Tibial artery (tissue), 4 donors: ENCODE results near the gene CUX1.
"Not testable (repeated sequence)": the region's sequence is repeated elsewhere in the genome, so short reads cannot be mapped to it uniquely, and the experiment has no call there.

Source experiments
- DNase-seq, 2 donors: peaks; one replicate each; pipeline ENCODE4 v3.0.0-alpha.2; 2019
- H3K27ac ChIP-seq, 2 donors: fragments of 200-600 bp; sonication (generic) in 1 of 2; 1 replicate in 1 of 2; 2 replicates in 1 of 2; pipeline ENCODE4 v1.5.1; 2018 to 2019; ENCODE audit warnings: mild to moderate bottlenecking in 1 of 2
- H3K27me3 ChIP-seq, 2 donors: fragments of 200-600 bp; sonication (generic) in 1 of 2; one replicate each; pipeline versions ENCODE4 v1.5.1 to v1.6.0; 2016 to 2019
- H3K36me3 ChIP-seq, 3 donors: fragments of 200-600 bp; sonication (generic) in 2 of 3; one replicate each; pipeline ENCODE4 v1.5.1; 2016 to 2019; ENCODE audit warnings: mild to moderate bottlenecking in 2 of 3
- H3K4me1 ChIP-seq, 4 donors: fragments of 200-600 bp; sonication (generic) in 2 of 4; 1 replicate in 3 of 4; 2 replicates in 1 of 4; pipeline ENCODE4 v1.5.1; 2016 to 2019
- H3K4me3 ChIP-seq, 2 donors: fragments of 200-600 bp; sonication (generic) in 1 of 2; 1 replicate in 1 of 2; 2 replicates in 1 of 2; pipeline ENCODE4 v1.5.1; 2018 to 2019; ENCODE audit warnings: mild to moderate bottlenecking in 2 of 2
- H3K9me3 ChIP-seq, 3 donors: fragments of 200-600 bp; sonication (generic) in 1 of 3; one replicate each; pipeline ENCODE4 v1.5.1; 2016 to 2019
- intact Hi-C: fragments of 100-400 bp; cut with DNase I; formaldehyde crosslinking; loops from one replicate; pipeline ENCODE4 v1.15.0; 2023; ENCODE audit warnings: low total_unique reads
- TF ChIP-seq, protein P1 (sequence below), 2 experiments: fragments of 200-600 bp in 1 of 2; fragments of 450-650 bp in 1 of 2; IDR thresholded peaks; one replicate each; pipeline ENCODE4 v1.5.1; 2017 to 2019; ENCODE audit warnings: antibody characterized with exemption in 2 of 2, mild to moderate bottlenecking in 1 of 2, moderate library complexity in 1 of 2

The CUX1 gene

GRCh38 chr7:102036958-102037357 lies 219.5 kb downstream of the CUX1 start:
- Histone ChIP-seq H3K4me3 (no peak overlapping the region), H3K27ac (no peak overlapping the region), H3K27me3 (no peaks in the 10 kb centered on the region), H3K36me3 (no peaks in the 10 kb centered on the region), H3K9me3 (no peaks in the 10 kb centered on the region), H3K4me1 (peaks cover 0 to 4% (median under 1%) of the 10 kb centered on the region in 4 donors)
- peak in 1 of 2 donors; percentile 11 for DNase-seq
- intact Hi-C loops: no loop called here
- TF ChIP-seq, protein P1, sequence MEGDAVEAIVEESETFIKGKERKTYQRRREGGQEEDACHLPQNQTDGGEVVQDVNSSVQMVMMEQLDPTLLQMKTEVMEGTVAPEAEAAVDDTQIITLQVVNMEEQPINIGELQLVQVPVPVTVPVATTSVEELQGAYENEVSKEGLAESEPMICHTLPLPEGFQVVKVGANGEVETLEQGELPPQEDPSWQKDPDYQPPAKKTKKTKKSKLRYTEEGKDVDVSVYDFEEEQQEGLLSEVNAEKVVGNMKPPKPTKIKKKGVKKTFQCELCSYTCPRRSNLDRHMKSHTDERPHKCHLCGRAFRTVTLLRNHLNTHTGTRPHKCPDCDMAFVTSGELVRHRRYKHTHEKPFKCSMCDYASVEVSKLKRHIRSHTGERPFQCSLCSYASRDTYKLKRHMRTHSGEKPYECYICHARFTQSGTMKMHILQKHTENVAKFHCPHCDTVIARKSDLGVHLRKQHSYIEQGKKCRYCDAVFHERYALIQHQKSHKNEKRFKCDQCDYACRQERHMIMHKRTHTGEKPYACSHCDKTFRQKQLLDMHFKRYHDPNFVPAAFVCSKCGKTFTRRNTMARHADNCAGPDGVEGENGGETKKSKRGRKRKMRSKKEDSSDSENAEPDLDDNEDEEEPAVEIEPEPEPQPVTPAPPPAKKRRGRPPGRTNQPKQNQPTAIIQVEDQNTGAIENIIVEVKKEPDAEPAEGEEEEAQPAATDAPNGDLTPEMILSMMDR (IDR thresholded peaks at IDR 0.05): no peak

GRCh38 chr7:102039706-102040105 lies 222.3 kb downstream of the CUX1 start:
- H3K9me3 ChIP-seq: no peaks in the 10 kb centered on the region
- no peaks in the 10 kb centered on the region for H3K36me3 ChIP-seq
- peaks cover 0 to 17% (median 4%) of the 10 kb centered on the region in 4 donors for H3K4me1 ChIP-seq
- intact Hi-C loops: no loop called here
- no peaks in the 10 kb centered on the region for H3K27me3 ChIP-seq
- no peak overlapping the region for H3K4me3 ChIP-seq
- H3K27ac ChIP-seq: no peak overlapping the region
- TF ChIP-seq, protein P1 (IDR thresholded peaks at IDR 0.05): no peak
- no peak for DNase-seq

DNA sequence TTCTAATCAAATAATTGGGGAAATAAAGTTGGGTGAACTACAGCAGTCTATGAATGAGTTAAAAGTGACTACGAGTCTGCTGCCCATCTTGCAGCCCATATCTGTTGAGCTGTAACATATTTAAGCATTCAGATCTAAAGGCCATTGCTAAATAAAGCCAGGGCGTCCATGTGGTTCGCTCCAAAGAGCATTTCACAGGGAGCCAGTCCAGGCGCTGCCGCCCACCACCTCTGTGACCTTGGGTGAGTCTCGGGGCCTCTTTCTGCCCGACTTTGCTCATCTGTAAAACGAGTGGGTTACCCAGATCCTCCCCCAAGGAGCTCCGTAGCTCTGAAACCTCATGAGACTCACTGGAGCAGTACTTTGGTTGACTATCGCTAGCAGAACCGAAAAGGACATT lies 223.1 kb downstream of the CUX1 start:
- Histone ChIP-seq H3K27ac (no peak overlapping the region), H3K36me3 (no peaks in the 10 kb centered on the region), H3K4me1 (peaks cover 0 to 26% (median 8%) of the 10 kb centered on the region in 4 donors), H3K9me3 (no peaks in the 10 kb centered on the region), H3K27me3 (no peaks in the 10 kb centered on the region), H3K4me3 (no peak overlapping the region)
- TF ChIP-seq, protein P1 (IDR thresholded peaks at IDR 0.05): no peak
- DNase-seq: no peak
- intact Hi-C loops: no loop called here

DNA sequence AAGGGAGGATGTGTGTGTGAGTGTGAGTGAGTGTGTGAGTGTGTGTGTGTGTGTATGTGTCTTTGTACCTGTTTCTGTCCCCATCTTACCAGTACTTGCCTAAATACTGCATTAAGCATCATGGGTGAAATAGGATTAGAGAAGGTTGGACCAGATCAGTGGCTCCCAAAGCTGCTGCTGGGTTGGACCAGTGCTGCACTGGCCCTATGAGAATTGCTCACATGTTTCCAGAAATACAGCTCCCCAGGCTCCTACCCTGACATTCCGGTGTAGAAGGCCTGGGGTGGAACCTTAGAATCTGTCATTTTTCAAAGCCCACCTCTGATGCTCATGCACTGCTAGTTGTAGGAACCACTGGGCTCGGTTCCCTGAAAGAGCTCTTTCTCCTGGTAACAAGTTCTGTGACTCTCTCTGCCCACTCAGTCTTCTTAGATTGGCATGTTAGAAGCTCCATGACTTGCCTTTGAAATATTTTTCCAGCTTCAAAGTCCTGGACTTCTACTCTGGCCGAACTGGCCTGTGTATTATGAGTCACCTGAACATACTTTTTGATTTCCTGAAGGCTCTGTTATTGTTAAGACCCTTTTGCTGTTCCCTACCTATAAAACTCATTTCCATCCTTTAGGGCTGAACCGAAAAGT lies 224.7 kb downstream of the CUX1 start:
- intact Hi-C loops: no loop called here
- DNase-seq: peak in 1 of 2 donors; percentile 25
- Histone ChIP-seq H3K27me3 (no peaks in the 10 kb centered on the region), H3K9me3 (no peaks in the 10 kb centered on the region), H3K4me3 (no peak overlapping the region), H3K27ac (no peak overlapping the region), H3K36me3 (no peaks in the 10 kb centered on the region), H3K4me1 (peaks cover 0 to 33% (median 11%) of the 10 kb centered on the region in 4 donors)
- TF ChIP-seq, protein P1 (IDR thresholded peaks at IDR 0.05): no peak

GRCh38 chr7:102042796-102043195 lies 225.4 kb downstream of the CUX1 start:
- H3K36me3 ChIP-seq, H3K9me3 ChIP-seq, intact Hi-C loops, H3K4me3 ChIP-seq, H3K27ac ChIP-seq, H3K27me3 ChIP-seq: not testable (repeated sequence)
- peak in 1 of 2 donors; percentile 23 for DNase-seq
- H3K4me1 ChIP-seq: peaks cover 0 to 33% (median 11%) of the 10 kb centered on the region in 4 donors

DNA sequence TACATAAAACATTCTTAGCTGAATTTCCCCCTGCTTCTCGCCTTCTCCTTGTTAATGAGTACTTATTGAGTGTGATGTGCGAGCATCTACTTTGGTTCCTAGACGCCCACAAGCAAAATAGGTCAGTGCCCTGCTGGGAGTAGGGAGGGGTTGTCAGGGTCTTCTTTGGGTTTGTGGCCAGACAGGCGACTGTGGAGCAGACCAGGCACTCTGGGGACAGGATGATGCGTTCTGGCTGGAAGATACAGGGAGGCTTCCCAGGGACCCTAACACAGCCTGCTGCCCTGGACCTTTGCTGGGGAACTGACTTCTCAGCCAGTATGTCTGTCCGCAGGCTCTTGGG lies 227.2 kb downstream of the CUX1 start:
- peaks cover 0 to 33% (median 11%) of the 10 kb centered on the region in 4 donors for H3K4me1 ChIP-seq
- no peaks in the 10 kb centered on the region for H3K27me3 ChIP-seq
- no peaks in the 10 kb centered on the region for H3K9me3 ChIP-seq
- intact Hi-C loops: no loop called here
- DNase-seq: no peak
- H3K27ac ChIP-seq: peak overlapping the region; percentile 25 to 42
- peak overlapping the region in 1 of 2 donors; percentile 28 for H3K4me3 ChIP-seq
- TF ChIP-seq, protein P1 (IDR thresholded peaks at IDR 0.05): no peak
- no peaks in the 10 kb centered on the region for H3K36me3 ChIP-seq
